ENCODE measurements around the gene LGALS7B. TPM values are rescaled to one million over a fixed set of nuclear protein-coding genes. Genes with fewer than 3 reads are reported as not detected.

Gene LGALS7B
- total RNA-seq, 1 donor from 2014 or later: 3.2 TPM

DNA sequence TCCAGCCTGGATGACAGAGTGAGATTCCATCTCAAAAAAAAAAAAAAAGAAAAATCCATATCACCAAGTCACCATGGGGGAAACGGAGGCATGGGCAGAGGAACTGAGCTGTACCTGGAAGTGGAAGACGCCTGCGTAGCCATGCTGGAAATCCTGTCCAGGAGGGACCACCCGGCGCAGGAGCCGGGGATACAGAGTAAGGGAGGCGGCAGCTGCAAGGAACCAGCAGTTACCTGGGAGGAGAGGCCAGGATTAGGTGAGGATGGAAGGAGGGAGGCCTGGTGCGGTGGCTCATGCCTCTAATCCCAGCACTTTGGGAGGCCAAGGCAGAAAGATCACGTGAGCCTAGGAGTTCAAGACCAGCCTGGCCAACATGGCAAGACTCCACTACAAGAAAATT is 46.7 kb upstream of the LGALS7B start:
- DNase-seq (no peak), ATAC-seq (no peak)
- Histone ChIP-seq H3K4me1 (no peaks in the 10 kb centered on the region), H3K36me3 (no peaks in the 10 kb centered on the region), H3K9me3 (no peaks in the 10 kb centered on the region), H3K4me3 (no peak overlapping the region), H3K27me3 (no peaks in the 10 kb centered on the region), H3K27ac (no peak overlapping the region)
- intact Hi-C loops (cut with DNase I): no loop called here
- TF ChIP-seq, protein P1, sequence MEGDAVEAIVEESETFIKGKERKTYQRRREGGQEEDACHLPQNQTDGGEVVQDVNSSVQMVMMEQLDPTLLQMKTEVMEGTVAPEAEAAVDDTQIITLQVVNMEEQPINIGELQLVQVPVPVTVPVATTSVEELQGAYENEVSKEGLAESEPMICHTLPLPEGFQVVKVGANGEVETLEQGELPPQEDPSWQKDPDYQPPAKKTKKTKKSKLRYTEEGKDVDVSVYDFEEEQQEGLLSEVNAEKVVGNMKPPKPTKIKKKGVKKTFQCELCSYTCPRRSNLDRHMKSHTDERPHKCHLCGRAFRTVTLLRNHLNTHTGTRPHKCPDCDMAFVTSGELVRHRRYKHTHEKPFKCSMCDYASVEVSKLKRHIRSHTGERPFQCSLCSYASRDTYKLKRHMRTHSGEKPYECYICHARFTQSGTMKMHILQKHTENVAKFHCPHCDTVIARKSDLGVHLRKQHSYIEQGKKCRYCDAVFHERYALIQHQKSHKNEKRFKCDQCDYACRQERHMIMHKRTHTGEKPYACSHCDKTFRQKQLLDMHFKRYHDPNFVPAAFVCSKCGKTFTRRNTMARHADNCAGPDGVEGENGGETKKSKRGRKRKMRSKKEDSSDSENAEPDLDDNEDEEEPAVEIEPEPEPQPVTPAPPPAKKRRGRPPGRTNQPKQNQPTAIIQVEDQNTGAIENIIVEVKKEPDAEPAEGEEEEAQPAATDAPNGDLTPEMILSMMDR (IDR thresholded peaks at IDR 0.05): no peak

DNA sequence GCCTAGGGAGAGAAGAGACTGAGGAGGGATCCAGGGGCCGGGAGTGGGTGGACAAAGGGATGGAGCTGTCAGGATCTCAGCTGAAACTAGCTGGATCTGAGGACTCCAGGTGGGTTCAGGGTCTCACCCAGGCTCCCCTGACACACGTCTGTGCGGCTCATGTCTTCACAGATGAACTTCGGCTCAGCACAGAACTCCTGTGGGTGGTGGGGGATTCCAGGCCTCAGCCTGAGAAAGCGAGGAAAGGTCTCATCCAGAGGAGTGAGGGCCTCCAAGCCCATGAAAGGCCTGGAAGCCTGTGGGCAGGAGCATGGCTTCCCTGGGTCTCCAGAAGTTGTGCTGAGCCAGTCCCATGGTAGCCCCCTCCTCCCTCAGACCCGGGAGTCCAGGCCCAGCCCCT is 46.1 kb upstream of the LGALS7B start:
- H3K4me1 ChIP-seq: no peaks in the 10 kb centered on the region
- intact Hi-C loops (cut with DNase I): no loop called here
- TF ChIP-seq, protein P1 (IDR thresholded peaks at IDR 0.05): no peak
- DNase-seq (no peak), ATAC-seq (no peak)
- H3K4me3 ChIP-seq: no peak overlapping the region
- no peaks in the 10 kb centered on the region for H3K27me3 ChIP-seq
- no peaks in the 10 kb centered on the region for H3K36me3 ChIP-seq
- H3K9me3 ChIP-seq: no peaks in the 10 kb centered on the region
- H3K27ac ChIP-seq: no peak overlapping the region

- no peaks in the 10 kb centered on the region for H3K9me3 ChIP-seq
- no peaks in the 10 kb centered on the region for H3K27me3 ChIP-seq
- TF ChIP-seq, protein P1 (IDR thresholded peaks at IDR 0.05): no peak
- no peaks in the 10 kb centered on the region for H3K4me1 ChIP-seq
- intact Hi-C loops (cut with DNase I): no loop called here
- ATAC-seq: no peak
- H3K27ac ChIP-seq: no peak overlapping the region
- H3K36me3 ChIP-seq: no peaks in the 10 kb centered on the region
- no peak overlapping the region for H3K4me3 ChIP-seq
- no peak for DNase-seq
Measured at GRCh38 chr19:38743394-38744297, 45.4 kb upstream of the LGALS7B start.

- no peak for ATAC-seq
- no peak for DNase-seq
- H3K27ac ChIP-seq: no peak within 1 kb of the TSS
- no peaks in the 10 kb centered on the region for H3K4me1 ChIP-seq
- no peaks in the 10 kb centered on the region for H3K9me3 ChIP-seq
- no peak within 1 kb of the TSS for H3K4me3 ChIP-seq
- TF ChIP-seq, protein P1 (IDR thresholded peaks at IDR 0.05): no peak
- no peaks in the 10 kb centered on the region for H3K27me3 ChIP-seq
- no peaks in the 10 kb centered on the region for H3K36me3 ChIP-seq
- intact Hi-C loops (cut with DNase I): no loop called here
Measured at GRCh38 chr19:38744298-38744681, 44.7 kb upstream of the LGALS7B start, which contains the start of gene CAPN12. Gene CAPN12 (minus strand): TSS chr19:38744474. CDS start chr19:38744165, 309 bp downstream.

DNA sequence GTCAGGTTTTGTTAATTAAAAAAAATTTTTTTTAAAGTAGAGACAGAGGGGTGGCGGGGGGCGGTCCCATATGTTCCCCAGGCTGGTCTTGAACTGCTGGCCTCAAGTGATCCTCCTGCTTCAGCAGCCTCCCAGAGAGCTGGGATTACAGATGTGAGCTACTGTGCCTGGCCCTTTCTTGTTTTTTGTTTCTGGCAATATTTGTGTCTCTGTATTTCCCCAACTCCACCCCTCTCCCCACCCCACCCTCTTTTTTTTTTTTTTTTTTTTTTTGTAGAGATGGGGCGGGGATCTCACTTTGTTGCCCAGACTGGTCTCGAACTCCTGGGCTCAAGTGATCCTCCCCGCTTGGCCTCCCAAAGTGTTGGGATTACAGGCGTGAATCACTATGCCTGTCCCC is 44.1 kb upstream of the LGALS7B start:
- TF ChIP-seq, protein P1 (IDR thresholded peaks at IDR 0.05): no peak
- intact Hi-C loops (cut with DNase I): no loop called here
- Histone ChIP-seq H3K9me3 (no peaks in the 10 kb centered on the region), H3K27ac (no peak overlapping the region), H3K4me3 (no peak overlapping the region), H3K36me3 (no peaks in the 10 kb centered on the region), H3K4me1 (no peaks in the 10 kb centered on the region), H3K27me3 (no peaks in the 10 kb centered on the region)
- ATAC-seq (no peak), DNase-seq (no peak)
